Loucy (cell line): ENCODE data around the gene IL36B.

Experiments used
- H2AFZ ChIP-seq: fragments of 200-600 bp; sonication (generic); 2 replicates; pipeline ENCODE4 v1.6.0; 2016; ENCODE audit warnings: antibody characterized with exemption, mild to moderate bottlenecking, low read length, moderate library complexity
- H3F3A ChIP-seq: fragments of 200-600 bp; 2 replicates; pipeline ENCODE4 v1.6.0; 2016; ENCODE audit warnings: antibody characterized with exemption, low read depth, mild to moderate bottlenecking
- H3K27me3 ChIP-seq: fragments of 200-600 bp; sonication (generic); 2 replicates; pipeline ENCODE4 v1.6.1; 2014; ENCODE audit warnings: low read length, mild to moderate bottlenecking; ENCODE audit not compliant: insufficient read depth, poor library complexity, severe bottlenecking
- H3K36me3 ChIP-seq: fragments of 200-600 bp; sonication (generic); 2 replicates; pipeline ENCODE4 v1.6.1; 2016; ENCODE audit warnings: low read length; ENCODE audit not compliant: insufficient read depth
- H3K4me1 ChIP-seq: fragments of 200-600 bp; sonication (generic); 2 replicates; pipeline ENCODE4 v1.5.1; 2014; ENCODE audit warnings: low read length, mild to moderate bottlenecking; ENCODE audit not compliant: insufficient read depth, poor library complexity, severe bottlenecking
- H3K4me2 ChIP-seq: fragments of 200-600 bp; sonication (generic); 2 replicates; pipeline ENCODE4 v1.6.0; 2014; ENCODE audit warnings: antibody characterized with exemption, low read length, low read depth, mild to moderate bottlenecking; ENCODE audit not compliant: poor library complexity, severe bottlenecking
- H3K4me3 ChIP-seq: fragments of 200-600 bp; sonication (generic); 2 replicates; pipeline ENCODE4 v1.5.1; 2014; ENCODE audit warnings: low read length, mild to moderate bottlenecking, mixed read lengths; ENCODE audit not compliant: poor library complexity, severe bottlenecking
- H3K79me2 ChIP-seq: fragments of 200-600 bp; sonication (generic); 2 replicates; pipeline ENCODE4 v1.6.1; 2014; ENCODE audit warnings: low read length; ENCODE audit not compliant: insufficient read depth
- H3K9ac ChIP-seq: fragments of 200-600 bp; sonication (generic); 2 replicates; pipeline ENCODE4 v1.6.0; 2014; ENCODE audit warnings: mild to moderate bottlenecking, low read depth, low read length, moderate library complexity; ENCODE audit not compliant: poor library complexity, severe bottlenecking
- H3K9me2 ChIP-seq: fragments of 200-600 bp; sonication (generic); replicated peaks from 2 replicates; pipeline ENCODE4 v1.6.1; 2016; ENCODE audit warnings: low read depth, low read length, mixed read lengths
- H3K9me3 ChIP-seq: fragments of 200-600 bp; sonication (generic); 2 replicates; pipeline ENCODE4 v1.6.1; 2014; ENCODE audit warnings: mild to moderate bottlenecking, antibody characterized with exemption, low read length, low read depth; ENCODE audit not compliant: insufficient read depth
- H4K20me1 ChIP-seq: fragments of 200-600 bp; sonication (generic); 2 replicates; pipeline ENCODE4 v1.6.0; 2014; ENCODE audit warnings: antibody characterized with exemption, low read length, mild to moderate bottlenecking; ENCODE audit not compliant: insufficient read depth, poor library complexity, severe bottlenecking
- EZH2phosphoT487 ChIP-seq: fragments of 200-600 bp; IDR thresholded peaks from 2 replicates; pipeline ENCODE4 v1.6.1; 2018; ENCODE audit warnings: antibody characterized with exemption, mild to moderate bottlenecking, moderate library complexity, borderline replicate concordance
- TF ChIP-seq, protein P1 (sequence below): fragments of 200-600 bp; sonication (generic); conservative IDR thresholded peaks from 2 replicates; pipeline ENCODE4 v1.5.1; 2014; ENCODE audit warnings: mild to moderate bottlenecking, antibody characterized with exemption, low read length

Gene IL36B

DNA sequence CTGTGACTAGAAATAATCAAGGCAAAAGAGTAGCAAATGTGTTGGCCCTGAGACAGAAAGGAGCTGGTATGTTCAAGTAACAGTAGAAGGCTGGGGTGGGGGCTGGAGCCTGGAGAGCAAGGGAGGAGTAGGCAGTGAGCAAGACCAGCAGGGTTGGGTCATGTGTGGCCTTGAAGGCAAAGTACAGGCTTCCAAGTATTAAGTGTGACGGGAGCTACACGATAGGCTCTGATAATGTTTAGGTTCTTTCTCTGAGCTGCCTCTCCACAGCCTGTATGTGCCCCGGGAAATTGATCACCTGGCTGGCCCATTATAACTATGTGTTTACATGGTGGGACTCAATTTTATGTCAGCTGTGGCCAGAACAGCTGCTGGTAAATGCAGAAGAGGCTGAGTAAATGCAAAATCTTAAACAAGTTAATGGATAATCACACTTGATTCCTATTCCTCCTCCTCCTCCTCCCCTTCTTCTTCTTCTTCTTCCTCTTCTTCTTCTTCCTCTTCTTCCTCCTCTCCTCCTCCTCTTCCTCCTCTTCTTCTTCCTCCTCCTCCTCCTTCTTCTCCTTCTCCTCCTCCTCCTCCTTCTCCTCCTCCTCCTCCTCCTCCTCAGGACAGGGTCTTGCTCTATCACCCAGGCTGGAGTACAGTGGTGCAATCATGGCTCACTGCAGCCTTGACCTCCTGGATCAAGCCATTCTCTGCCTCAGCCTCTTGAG is 24.4 kb upstream of the IL36B start:
- H3K79me2 ChIP-seq: no peaks in the 10 kb centered on the region
- no peaks in the 10 kb centered on the region for H4K20me1 ChIP-seq
- H2AFZ ChIP-seq: no peak overlapping the region
- no peak overlapping the region for H3K9ac ChIP-seq
- no peaks in the 10 kb centered on the region for H3K27me3 ChIP-seq
- TF ChIP-seq EZH2phosphoT487: no peak
- TF ChIP-seq, protein P1, sequence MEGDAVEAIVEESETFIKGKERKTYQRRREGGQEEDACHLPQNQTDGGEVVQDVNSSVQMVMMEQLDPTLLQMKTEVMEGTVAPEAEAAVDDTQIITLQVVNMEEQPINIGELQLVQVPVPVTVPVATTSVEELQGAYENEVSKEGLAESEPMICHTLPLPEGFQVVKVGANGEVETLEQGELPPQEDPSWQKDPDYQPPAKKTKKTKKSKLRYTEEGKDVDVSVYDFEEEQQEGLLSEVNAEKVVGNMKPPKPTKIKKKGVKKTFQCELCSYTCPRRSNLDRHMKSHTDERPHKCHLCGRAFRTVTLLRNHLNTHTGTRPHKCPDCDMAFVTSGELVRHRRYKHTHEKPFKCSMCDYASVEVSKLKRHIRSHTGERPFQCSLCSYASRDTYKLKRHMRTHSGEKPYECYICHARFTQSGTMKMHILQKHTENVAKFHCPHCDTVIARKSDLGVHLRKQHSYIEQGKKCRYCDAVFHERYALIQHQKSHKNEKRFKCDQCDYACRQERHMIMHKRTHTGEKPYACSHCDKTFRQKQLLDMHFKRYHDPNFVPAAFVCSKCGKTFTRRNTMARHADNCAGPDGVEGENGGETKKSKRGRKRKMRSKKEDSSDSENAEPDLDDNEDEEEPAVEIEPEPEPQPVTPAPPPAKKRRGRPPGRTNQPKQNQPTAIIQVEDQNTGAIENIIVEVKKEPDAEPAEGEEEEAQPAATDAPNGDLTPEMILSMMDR: no peak
- H3K9me3 ChIP-seq: no peaks in the 10 kb centered on the region
- H3K4me2 ChIP-seq: no peak overlapping the region
- no peaks in the 10 kb centered on the region for H3F3A ChIP-seq
- H3K4me1 ChIP-seq: no peaks in the 10 kb centered on the region
- no peak overlapping the region for H3K4me3 ChIP-seq
- H3K9me2 ChIP-seq: no peaks in the 10 kb centered on the region
- no peaks in the 10 kb centered on the region for H3K36me3 ChIP-seq

DNA sequence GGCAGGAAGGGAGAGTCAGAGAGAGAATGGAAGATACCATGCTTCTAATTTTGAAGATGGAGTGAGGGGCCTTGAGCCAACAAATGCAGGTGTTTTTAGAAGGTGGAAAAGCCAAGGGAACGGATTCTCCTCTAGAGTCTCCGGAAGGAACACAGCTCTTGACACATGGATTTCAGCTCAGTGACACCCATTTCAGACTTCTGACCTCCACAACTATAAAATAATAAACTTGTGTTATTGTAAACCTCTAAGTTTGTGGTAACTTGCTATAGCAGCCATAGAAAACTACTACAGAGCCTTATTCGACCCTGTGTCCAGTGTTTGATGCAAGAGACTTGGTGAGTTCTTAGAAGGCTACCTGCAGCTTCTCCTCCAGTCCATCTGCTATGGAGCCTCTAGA is 22.9 kb upstream of the IL36B start:
- H3K9ac ChIP-seq: no peak overlapping the region
- H3K4me2 ChIP-seq: no peak overlapping the region
- no peaks in the 10 kb centered on the region for H3F3A ChIP-seq
- no peaks in the 10 kb centered on the region for H3K27me3 ChIP-seq
- TF ChIP-seq, protein P1: no peak
- TF ChIP-seq EZH2phosphoT487: no peak
- no peaks in the 10 kb centered on the region for H3K4me1 ChIP-seq
- H3K4me3 ChIP-seq: no peak overlapping the region
- H4K20me1 ChIP-seq: no peaks in the 10 kb centered on the region
- H2AFZ ChIP-seq: no peak overlapping the region
- no peaks in the 10 kb centered on the region for H3K79me2 ChIP-seq
- H3K9me2 ChIP-seq: no peaks in the 10 kb centered on the region
- no peaks in the 10 kb centered on the region for H3K9me3 ChIP-seq
- H3K36me3 ChIP-seq: no peaks in the 10 kb centered on the region

DNA sequence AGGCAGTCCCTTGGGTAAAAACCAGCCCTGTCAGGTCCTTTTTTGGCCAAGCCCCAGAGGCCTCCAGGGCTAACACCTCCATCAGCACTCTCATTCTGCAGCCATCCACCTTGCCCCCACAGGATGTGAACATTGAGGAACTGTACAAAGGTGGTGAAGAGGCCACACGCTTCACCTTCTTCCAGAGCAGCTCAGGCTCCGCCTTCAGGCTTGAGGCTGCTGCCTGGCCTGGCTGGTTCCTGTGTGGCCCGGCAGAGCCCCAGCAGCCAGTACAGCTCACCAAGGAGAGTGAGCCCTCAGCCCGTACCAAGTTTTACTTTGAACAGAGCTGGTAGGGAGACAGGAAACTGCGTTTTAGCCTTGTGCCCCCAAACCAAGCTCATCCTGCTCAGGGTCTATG is 22.4 kb upstream of the IL36B start:
- Histone ChIP-seq H2AFZ (0 out of 2 replicates have a peak overlapping the region, but pooled peaks have one; percentile 19), H3K9me3 (no peaks in the 10 kb centered on the region), H3K9me2 (no peaks in the 10 kb centered on the region), H3K9ac (no peak overlapping the region), H4K20me1 (no peaks in the 10 kb centered on the region), H3K4me1 (no peaks in the 10 kb centered on the region), H3K4me2 (no peak overlapping the region), H3K79me2 (no peaks in the 10 kb centered on the region), H3K4me3 (no peak overlapping the region), H3K36me3 (no peaks in the 10 kb centered on the region), H3K27me3 (no peaks in the 10 kb centered on the region), H3F3A (no peaks in the 10 kb centered on the region)
- TF ChIP-seq, protein P1: no peak
